Measurements from ENCODE around the gene DDAH2.

DDAH2 gene

DNA sequence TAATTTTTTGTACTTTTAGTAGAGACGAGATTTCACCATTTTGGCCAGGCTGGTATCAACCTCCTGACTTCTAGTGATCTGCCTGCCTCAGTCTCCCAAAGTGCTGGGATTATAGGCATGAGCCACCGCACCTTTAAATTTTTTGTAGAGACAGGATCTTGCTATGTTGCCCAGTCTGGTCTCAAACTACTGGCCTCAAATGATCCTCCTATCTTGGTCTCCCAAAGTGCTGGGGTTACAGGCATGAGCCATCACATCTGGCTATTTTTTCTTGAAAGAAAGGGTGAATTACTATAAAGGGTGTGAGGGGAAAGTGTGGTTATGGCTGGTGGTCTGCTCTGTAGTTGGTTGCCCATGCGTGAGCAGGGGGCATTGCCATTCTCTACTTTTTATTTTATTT is 20.9 kb downstream of the DDAH2 start:
- H3K4me1 ChIP-seq, result no peaks in the 10 kb centered on the region
- no peaks in the 10 kb centered on the region for H3K27me3 ChIP-seq
- DNase-seq, result no peak
- TF ChIP-seq, protein P1, sequence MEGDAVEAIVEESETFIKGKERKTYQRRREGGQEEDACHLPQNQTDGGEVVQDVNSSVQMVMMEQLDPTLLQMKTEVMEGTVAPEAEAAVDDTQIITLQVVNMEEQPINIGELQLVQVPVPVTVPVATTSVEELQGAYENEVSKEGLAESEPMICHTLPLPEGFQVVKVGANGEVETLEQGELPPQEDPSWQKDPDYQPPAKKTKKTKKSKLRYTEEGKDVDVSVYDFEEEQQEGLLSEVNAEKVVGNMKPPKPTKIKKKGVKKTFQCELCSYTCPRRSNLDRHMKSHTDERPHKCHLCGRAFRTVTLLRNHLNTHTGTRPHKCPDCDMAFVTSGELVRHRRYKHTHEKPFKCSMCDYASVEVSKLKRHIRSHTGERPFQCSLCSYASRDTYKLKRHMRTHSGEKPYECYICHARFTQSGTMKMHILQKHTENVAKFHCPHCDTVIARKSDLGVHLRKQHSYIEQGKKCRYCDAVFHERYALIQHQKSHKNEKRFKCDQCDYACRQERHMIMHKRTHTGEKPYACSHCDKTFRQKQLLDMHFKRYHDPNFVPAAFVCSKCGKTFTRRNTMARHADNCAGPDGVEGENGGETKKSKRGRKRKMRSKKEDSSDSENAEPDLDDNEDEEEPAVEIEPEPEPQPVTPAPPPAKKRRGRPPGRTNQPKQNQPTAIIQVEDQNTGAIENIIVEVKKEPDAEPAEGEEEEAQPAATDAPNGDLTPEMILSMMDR (IDR thresholded peaks at IDR 0.05; ENCODE audit: low read depth, low read length), result no peak
- no peaks in the 10 kb centered on the region for H3K36me3 ChIP-seq
- H3K9me3 ChIP-seq, result no peaks in the 10 kb centered on the region
- no peak overlapping the region for H3K4me3 ChIP-seq (ENCODE audit: low read depth, low read length)

DNA sequence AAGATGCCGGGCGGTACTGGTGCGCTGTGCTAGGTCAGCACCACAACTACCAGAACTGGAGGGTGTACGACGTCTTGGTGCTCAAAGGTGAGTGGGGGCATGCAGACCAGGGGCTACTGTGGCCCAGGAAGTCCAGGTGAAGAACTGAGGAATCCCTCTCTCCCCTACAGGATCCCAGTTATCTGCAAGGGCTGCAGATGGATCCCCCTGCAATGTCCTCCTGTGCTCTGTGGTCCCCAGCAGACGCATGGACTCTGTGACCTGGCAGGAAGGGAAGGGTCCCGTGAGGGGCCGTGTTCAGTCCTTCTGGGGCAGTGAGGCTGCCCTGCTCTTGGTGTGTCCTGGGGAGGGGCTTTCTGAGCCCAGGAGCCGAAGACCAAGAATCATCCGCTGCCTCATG is 21.4 kb downstream of the DDAH2 start:
- Histone ChIP-seq H3K9me3 (no peaks in the 10 kb centered on the region), H3K4me1 (no peaks in the 10 kb centered on the region), H3K27me3 (no peaks in the 10 kb centered on the region), H3K36me3 (no peaks in the 10 kb centered on the region), H3K4me3 (ENCODE audit: low read depth, low read length) (no peak overlapping the region)
- TF ChIP-seq, protein P1 (IDR thresholded peaks at IDR 0.05; ENCODE audit: low read depth, low read length), result no peak
- no peak for DNase-seq

DNA sequence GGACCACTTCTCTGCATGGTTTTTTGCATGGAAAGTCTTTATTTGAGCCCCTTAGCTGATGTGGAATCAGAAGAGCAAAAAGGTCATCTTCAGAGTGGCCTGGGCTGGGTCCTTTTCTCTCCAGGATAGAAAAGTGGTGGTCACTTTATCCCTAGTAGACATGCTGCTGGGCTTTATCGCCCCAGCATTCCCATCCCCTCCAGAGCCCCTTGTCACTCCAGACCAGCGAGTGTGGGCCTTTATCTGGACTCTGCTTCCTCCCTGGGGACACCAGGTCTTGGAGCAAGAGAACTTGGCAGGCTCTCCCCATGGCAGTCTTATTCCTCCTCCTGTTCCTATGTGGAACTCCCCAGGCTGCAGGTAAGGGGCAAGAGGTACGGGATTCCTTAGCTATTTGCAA is 22.5 kb downstream of the DDAH2 start, which contains the start of gene LY6G6F:
Gene LY6G6F, plus strand, starts transcription at position 268 of the 400 bp plus-strand sequence. Its CDS starts 41 bp downstream, at position 309.
- Histone ChIP-seq H3K36me3 (no peaks in the 10 kb centered on the region), H3K27me3 (no peaks in the 10 kb centered on the region), H3K9me3 (no peaks in the 10 kb centered on the region), H3K4me3 (ENCODE audit: low read depth, low read length) (no peak within 1 kb of the TSS), H3K4me1 (no peaks in the 10 kb centered on the region)
- TF ChIP-seq, protein P1 (IDR thresholded peaks at IDR 0.05; ENCODE audit: low read depth, low read length), result no peak
- DNase-seq, result peak; percentile 62

DNA sequence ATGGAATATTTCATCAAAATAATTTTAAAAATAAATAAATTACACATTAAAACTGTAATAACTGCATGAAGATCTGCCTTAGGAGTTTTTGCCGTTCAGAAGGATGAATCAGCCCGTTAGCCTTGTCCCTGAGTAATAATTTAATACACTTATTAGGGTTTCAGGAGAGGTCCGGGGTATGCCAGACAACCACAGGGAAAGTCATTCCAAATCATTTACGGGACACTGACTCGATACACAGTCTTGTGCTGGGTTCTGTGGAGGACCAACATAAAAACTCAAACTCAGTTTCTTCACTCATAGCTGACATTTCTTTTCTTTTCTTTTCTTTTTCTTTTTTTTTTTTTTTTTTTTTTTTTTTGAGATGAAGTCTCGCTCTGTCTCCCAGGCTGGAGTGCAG is 23.2 kb downstream of the DDAH2 start:
- Histone ChIP-seq H3K36me3 (no peaks in the 10 kb centered on the region), H3K4me1 (no peaks in the 10 kb centered on the region), H3K27me3 (no peaks in the 10 kb centered on the region), H3K4me3 (ENCODE audit: low read depth, low read length) (no peak overlapping the region), H3K9me3 (no peaks in the 10 kb centered on the region)
- no peak for DNase-seq
- TF ChIP-seq, protein P1 (IDR thresholded peaks at IDR 0.05; ENCODE audit: low read depth, low read length), result no peak

DNA sequence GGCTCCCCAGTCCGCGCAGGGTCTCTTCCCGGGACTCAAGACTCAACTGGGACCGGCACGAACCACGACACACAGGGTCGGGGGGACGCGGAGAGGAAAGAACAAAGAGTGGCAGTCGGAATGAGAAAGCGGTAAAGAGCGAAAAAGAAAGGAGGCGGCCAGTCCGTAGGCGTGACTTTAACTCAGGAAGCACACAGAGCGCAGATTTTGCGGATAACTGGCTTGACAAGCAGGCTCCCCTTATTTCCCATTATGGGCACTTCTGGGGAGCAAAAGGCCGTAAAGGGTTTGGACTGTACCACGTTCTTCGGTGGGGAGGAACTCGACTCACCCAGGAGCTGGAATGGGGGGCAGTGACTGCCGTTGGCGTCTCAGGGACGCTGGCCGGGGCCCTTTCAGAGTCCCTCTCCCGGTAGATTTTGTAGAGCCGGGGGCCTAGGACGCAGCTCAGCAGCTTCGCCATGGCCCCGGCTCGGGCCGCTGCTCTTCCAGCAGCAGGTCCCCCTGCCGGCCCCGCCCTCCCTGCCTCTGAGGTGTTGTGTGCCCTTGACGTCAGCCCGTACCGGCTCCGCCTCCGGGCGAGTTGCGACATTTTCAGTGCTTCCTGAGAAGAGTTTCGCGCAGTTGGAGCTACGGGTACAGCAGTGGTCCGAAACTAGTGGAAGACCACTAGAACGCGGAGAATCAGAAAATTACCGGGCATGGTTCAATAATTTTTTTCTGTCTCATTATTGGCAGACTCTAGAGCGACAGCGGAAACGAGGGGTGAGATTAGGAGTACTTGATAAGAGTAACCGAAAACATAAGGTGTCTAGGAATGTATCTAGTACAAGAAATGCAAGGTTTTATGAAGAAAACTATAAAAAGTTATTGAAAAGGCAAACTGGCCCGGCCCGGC is 26.0 kb downstream of the DDAH2 start, which contains the start of gene ABHD16A:
Gene ABHD16A, minus strand, starts transcription at position 506 of the 898 bp plus-strand sequence. Its CDS starts 43 bp downstream, at position 463.
- DNase-seq, result peak; percentile 99
- Histone ChIP-seq H3K9me3 (no peaks in the 10 kb centered on the region), H3K36me3 (no peaks in the 10 kb centered on the region; the same call in 1 of the 2 replicates), H3K4me1 (no peaks in the 10 kb centered on the region), H3K27me3 (no peaks in the 10 kb centered on the region), H3K4me3 (ENCODE audit: low read depth, low read length) (peak within 1 kb of the TSS; percentile 97)
- TF ChIP-seq, protein P1 (IDR thresholded peaks at IDR 0.05; ENCODE audit: low read depth, low read length), result no peak

DNA sequence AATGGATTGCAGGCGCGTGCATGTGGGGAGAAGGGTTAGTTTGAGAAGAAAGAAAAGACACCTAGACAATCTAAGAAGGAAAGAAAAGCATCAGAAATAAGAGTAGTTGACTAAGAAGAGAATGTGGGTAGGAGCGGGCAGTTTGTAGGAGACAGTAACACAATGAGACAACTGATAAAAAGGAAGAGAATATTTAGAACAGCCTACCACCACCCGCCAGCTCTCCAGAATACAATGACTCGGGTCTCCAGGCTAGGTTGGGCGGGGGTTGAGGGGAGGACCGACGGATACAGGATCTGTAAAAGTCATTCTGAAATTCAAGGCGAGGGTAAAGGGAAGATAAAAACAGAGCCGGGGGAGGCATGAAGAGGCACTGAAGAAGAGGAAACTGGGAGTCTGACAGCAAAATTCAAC is 26.7 kb downstream of the DDAH2 start:
- TF ChIP-seq, protein P1 (IDR thresholded peaks at IDR 0.05; ENCODE audit: low read depth, low read length), result no peak
- DNase-seq, result no peak
- no peaks in the 10 kb centered on the region; the same call in 1 of the 2 replicates for H3K36me3 ChIP-seq

More for the DNA sequence above, 26.7 kb downstream of the DDAH2 start:
- Histone ChIP-seq H3K4me3 (ENCODE audit: low read depth, low read length) (peak overlapping the region; percentile 97), H3K4me1 (no peaks in the 10 kb centered on the region), H3K27me3 (no peaks in the 10 kb centered on the region), H3K9me3 (no peaks in the 10 kb centered on the region)

All from BE2C (cell line).